Right renal pelvis (tissue), 4 donors: ENCODE results near the gene SLC4A5. TPM values are rescaled to one million over a fixed set of nuclear protein-coding genes. Genes with fewer than 3 reads are reported as not detected.
"Not testable (repeated sequence)": the region's sequence is repeated elsewhere in the genome, so short reads cannot be mapped to it uniquely, and the experiment has no call there.

Experiments used
- DNase-seq, 4 donors: peaks; one replicate each; pipeline ENCODE4 v3.0.0-alpha.2; 2013; ENCODE audit warnings: low read depth in 4 of 4, low spot score in 3 of 4, missing footprints in 1 of 4
- polyA plus RNA-seq, 4 donors: library from polyadenylated mRNA; unstranded; fragments of 120-200 nt; gene quantifications; one replicate each; pipeline ENCODE4 v1.2.1, GENCODE V29; 2013; ENCODE audit not compliant: insufficient read length in 4 of 4

The SLC4A5 gene
- polyA plus RNA-seq, 4 donors: 1.8 to 3.1 (median 2.3) TPM

DNA sequence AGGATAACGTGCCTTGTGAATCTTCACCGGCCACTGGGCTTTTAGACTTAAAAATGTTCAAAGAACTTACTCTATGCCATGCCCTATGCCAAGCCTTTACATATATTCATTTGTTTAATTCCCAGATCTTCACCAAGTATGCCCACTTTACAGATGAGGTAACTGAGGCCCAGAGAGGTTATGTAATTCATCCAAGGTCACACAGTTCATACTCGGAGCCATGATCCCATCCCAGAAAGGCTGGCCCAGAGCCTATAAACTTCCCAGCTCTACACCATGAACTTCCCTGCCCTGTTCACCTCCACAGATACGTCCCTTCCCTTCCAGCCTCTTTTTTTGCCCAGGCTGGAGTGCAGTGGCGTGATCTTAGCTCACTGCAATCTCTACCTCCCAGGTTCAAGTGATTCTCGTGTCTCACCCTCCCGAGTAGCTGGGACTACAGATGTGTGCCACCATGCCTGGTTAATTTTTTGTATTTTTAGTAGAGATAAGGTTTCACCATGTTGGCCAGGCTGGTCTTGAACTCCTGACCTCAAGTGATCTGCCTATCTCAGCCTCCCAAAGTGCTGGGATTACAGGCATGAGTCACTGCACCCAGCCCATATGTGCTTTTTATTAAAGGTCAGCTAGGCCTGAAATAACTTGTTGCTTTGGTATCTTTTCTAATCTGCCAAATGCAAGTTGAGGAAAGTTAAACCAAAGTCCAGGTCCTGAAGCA is 100.7 kb downstream of the SLC4A5 start:
- DNase-seq: no peak

DNA sequence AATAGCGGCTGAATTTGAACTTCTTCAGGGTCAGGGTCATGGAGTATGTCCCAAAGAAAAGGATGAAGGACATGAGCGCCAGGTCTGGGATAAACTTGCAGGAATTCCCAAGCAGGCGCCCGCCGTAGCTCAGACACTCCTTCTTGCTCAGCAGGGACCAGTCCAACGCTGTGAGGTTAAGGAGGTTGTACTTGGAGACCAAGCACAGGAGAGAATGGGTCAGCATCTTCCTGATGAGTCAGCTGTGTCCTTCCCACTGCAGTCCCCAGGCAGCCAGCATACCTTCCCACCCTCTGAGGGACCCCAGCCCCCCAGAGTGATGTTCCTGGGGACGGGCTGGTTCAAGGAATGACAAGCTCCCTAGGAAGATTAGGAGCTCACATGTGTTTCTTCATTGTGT is 103.9 kb downstream of the SLC4A5 start:
- no peak for DNase-seq

DNA sequence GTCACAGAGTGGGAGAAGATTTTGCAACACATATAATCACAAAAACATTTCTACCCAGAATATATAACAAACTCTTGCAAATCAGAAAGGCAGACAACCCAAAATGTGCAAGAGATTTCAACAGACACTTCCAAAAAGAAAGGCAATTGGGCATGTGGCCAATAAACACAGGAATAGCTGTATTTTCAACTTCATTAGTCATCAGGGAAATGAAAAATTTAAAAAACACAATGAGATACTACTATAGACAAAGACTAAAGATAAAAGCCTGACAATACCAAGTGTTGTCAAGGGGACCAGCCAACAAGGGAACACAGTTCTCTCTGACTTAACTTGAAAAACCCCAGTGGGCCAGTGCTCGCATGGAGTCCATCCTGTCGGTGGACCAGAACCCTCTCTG is 104.3 kb downstream of the SLC4A5 start:
- no peak for DNase-seq

- DNase-seq: no peak
Observed at GRCh38 chr2:74235041-74235440, 108.2 kb downstream of the SLC4A5 start.

DNA sequence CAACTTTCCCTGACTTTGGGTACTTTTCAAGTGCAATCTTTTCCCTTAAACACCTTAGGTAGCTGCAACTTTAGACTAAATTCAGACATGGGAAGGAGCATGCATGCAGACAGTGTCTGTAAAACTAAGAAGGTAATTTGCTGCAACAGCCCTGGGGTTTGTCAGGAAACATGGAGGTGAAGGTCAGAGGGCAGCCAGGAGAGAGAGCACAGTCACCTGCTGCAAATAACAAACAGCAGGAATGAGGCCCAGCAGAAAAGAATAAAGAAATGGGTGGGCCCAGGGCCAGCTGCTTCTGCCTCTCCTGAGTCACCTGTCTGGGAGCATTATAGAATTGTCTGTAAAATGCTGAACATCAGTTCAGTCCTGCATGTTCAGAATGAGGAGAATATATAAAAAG is 109.6 kb downstream of the SLC4A5 start:
- no peak for DNase-seq

- no peak for DNase-seq
Observed at GRCh38 chr2:74232426-74232825, 110.8 kb downstream of the SLC4A5 start.

GRCh38 chr2:74229865-74230264 is 113.4 kb downstream of the SLC4A5 start:
- DNase-seq: not testable (repeated sequence)

DNA sequence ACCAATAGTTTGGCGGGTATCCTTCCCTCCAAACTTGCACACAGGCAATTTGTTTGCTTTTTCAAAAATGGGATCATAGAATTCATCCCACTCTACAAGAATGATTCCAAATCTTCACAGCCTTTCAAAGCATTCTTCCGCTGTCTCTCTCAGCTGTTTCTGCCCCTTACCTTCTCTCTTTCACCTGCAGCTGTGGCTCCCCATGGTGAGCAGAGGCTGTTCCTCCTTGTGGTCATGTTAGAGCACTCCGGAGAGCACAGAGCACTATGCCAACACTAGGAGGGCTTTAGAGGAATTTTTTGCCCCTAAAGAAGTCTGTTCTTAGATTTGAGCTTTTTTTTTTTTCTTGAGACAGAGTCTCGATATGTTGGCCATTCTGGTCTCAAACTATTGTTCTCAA is 114.4 kb downstream of the SLC4A5 start:
- DNase-seq: no peak

- no peak for DNase-seq
Observed at GRCh38 chr2:74227646-74228045, 115.6 kb downstream of the SLC4A5 start.

GRCh38 chr2:74226648-74227213 is 116.5 kb downstream of the SLC4A5 start:
- DNase-seq: no peak

DNA sequence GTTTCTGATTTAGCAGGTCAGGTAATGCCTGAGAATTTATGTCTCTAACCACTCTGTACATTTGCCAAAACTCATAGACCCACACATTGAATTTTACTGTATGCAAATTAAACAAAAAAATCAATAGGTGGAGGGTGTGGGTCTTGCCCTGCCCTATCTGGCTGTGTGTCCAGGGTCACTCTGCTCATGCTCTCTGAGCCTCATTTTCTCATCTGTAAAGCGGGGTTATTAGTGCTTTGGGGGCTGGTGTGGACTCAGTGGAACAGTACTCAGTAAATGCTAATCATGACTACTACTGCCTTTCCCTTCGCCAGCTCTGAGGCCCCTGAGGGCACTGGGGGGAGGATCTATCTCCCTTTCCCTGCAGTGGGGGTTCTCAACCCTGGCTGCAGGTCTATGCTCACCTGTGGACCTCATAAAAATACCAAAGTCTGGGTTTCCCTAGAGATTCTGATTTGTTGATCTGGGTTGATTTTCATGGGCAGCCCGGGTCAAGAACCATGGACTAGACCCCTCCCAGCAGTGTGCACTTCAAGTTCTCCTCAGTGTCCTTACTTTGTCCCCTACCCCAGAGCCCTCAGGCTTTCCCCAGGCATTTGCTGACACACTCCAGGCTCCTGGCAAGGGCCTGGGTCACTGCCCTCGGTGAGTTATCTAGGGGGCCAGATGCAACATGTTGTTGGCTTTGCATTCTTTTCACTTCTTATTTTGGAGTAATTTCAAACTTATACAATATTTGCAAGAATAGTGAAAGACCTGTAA is 117.3 kb downstream of the SLC4A5 start:
- no peak for DNase-seq

DNA sequence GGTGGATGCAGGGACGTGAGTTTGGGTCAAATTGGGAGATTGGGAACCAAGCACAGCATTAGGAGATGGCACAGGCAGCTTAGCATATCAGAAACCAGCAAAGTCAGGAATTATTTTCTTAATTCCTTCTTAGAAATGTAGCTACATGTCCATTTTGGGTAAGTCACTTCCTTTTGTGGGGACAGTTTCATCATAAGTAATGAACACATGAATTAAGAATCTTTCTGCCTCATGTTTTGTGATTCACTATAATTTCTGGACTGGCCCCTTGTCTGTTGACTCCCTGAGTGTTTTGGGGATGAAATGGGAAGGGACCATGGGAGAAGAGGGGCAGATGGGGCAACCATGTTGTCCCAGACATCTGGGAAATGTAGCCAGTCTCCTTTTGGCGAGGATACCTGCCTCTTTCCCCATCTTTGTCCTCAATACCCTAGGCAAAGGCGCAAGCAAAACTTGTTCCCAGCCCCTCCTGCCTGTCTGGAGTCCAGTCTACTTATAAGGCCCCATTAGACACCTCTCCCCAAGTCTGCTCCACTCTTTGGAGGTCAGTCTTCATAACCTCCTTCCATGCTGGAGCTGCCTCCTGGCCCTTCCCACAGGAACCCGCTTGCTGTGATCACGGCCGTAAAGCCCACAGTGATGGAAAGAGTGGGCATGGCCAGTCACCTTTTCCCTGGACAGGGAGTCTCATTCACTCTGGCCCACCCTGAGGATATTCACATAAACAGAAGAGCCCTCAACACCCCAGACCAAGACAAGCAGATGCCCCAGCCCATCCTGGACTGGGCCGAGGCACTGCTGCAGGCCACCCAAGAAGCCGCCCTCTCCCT is 119.1 kb downstream of the SLC4A5 start:
- DNase-seq: no peak

DNA sequence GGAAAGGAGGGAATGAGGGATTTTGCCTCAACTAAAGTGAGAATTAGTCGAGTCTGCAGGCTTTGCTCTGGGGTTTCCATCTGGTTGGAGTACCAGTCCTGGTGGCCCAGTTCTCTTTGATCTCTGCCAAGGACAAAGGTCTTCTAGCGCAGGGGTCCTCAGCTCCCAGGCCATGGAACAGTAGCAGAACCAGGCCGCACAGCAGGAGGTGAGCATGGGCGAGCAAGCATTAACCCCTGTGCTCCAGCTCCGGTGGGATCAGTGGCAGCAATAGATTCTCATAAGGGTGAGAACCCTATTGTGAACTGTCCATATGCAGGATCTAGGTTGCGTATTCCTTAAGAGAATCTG is 120.9 kb downstream of the SLC4A5 start:
- no peak for DNase-seq

DNA sequence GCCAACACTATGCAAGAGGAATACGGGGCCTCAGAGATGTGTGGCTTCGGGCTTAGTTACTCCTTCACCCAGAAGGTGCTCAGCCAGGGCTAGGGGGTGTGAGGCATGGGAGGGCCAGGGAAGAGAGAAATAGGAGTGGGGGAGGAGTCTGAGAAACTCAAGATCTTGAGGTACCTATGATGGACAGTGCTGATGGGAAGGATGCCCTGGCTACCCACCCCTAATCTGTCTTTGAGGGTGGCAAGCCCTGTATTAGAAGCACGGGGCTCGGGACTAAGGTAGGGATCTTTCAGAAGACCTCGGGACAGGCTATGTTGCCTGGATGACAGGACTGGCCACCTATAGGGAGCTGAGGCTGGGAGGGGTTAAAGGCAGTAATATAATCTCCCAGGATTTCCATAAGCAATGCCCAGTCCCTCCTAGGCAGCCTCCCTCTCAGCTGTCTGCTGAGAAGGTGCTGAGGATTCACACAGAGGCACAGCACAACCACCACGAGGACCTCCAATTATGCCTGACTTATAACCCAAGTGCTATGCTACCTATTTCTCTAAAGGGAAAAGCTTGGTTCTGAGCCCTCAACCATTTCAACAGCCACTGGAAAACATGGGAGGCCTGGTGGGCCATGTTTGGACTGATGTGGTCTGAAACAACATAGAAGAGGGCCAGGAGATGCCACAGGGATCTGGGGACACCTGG is 121.5 kb downstream of the SLC4A5 start:
- no peak for DNase-seq

GRCh38 chr2:74221091-74221490 is 122.1 kb downstream of the SLC4A5 start:
- no peak for DNase-seq

GRCh38 chr2:74219846-74220486 is 123.2 kb downstream of the SLC4A5 start:
- DNase-seq: no peak

GRCh38 chr2:74216642-74217041 is 126.6 kb downstream of the SLC4A5 start:
- DNase-seq: no peak

DNA sequence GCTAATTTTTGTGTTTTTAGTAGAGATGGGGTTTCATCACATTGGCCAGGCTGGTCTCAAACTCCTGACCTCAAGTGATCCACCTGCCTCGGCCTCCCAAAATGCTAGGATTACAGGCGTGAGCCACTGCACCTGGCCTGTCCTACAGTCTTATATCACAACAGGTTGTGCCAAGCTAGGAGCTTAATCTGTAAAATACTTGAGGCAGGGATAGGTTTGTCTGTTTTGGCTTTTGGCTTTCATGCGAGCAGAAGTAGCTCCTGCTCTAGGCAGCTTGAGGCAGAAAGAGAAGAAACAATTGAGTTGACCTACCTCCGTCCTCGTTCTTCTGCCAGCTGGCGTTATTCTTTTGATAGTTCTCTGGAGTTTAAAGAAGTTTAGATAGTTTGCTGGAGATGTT is 127.4 kb downstream of the SLC4A5 start:
- DNase-seq: not testable (repeated sequence)

DNA sequence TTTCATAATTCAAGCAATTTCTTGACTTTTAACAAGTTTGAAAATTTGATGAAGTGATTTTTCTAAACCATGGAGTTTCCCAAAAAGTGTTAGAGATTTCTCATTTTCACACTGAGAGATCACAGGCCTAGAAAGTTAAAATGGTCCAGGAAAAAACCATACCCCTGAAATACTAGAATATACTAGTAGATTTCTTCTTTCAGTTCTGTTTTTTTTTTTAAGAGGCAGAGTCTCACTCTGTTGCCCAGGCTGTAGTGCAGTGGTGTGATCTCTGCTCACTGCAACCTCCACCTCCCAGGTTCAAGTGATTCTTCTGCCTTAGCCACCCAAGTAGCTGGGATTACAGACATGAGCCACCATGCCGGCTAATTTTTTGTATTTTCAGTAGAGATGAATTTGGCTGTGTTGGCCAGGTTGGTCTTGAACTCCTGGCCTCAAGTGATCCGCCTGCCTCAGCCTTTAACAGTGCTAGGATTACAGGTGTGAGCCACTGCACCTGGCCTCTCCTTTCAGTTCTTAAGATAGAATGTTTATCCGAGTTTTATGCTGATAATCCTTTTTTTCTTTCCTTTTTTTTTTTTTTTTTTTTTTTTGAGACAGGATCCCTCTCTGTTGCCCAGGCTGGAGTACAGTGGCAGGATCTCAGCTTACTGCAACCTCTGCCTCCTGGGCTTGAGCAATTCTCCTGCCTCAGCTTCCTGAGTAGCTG is 130.4 kb downstream of the SLC4A5 start:
- DNase-seq: no peak
